Fibroblast of skin of left biceps (primary cell): ENCODE results near the gene MCM9.
"Not testable (repeated sequence)": the region's sequence is repeated elsewhere in the genome, so short reads cannot be mapped to it uniquely, and the experiment has no call there.

ENCODE experiments used
- DNase-seq, 2 experiments: peaks; one replicate each; pipeline ENCODE4 v3.0.0-alpha.2; 2013; ENCODE audit warnings: low read depth in 2 of 2

Gene MCM9

GRCh38 chr6:118893807-118894424 is 41.0 kb downstream of the MCM9 start, which contains the start of gene ASF1A:
Gene ASF1A (plus strand): TSS chr6:118894152. CDS start chr6:118894414, 262 bp downstream.
- DNase-seq: peak; percentile 97 to 98

GRCh38 chr6:118893064-118893806 is 41.7 kb downstream of the MCM9 start:
- peak; percentile 31 to 35 for DNase-seq

- DNase-seq: no peak
These were observed 42.5 kb downstream of the MCM9 start for GRCh38 chr6:118892355-118892991.

- no peak for DNase-seq
These were observed 43.8 kb downstream of the MCM9 start for GRCh38 chr6:118890997-118891790.

GRCh38 chr6:118889163-118889562 is 45.8 kb downstream of the MCM9 start:
- no peak for DNase-seq

- DNase-seq: no peak
These were observed 48.3 kb downstream of the MCM9 start for GRCh38 chr6:118886641-118887040.

- DNase-seq: no peak
These were observed 52.5 kb downstream of the MCM9 start for GRCh38 chr6:118882314-118882905.

- no peak for DNase-seq
These were observed 53.3 kb downstream of the MCM9 start for GRCh38 chr6:118881440-118882313.

GRCh38 chr6:118877806-118878205 is 57.2 kb downstream of the MCM9 start:
- no peak for DNase-seq

- no peak for DNase-seq
These were observed 58.1 kb downstream of the MCM9 start for GRCh38 chr6:118876814-118877213.

- DNase-seq: no peak
These were observed 58.8 kb downstream of the MCM9 start for GRCh38 chr6:118876198-118876597.

GRCh38 chr6:118875672-118876071 is 59.3 kb downstream of the MCM9 start:
- no peak for DNase-seq

- no peak for DNase-seq
These were observed 61.7 kb downstream of the MCM9 start for GRCh38 chr6:118873239-118873638.

- no peak for DNase-seq
These were observed 62.2 kb downstream of the MCM9 start for GRCh38 chr6:118872726-118873125.

- no peak for DNase-seq
These were observed 62.6 kb downstream of the MCM9 start for GRCh38 chr6:118872318-118872717.

GRCh38 chr6:118871331-118871730 is 63.6 kb downstream of the MCM9 start:
- DNase-seq: no peak

- no peak for DNase-seq
These were observed 64.9 kb downstream of the MCM9 start for GRCh38 chr6:118869894-118870589.

- DNase-seq: no peak
These were observed 65.6 kb downstream of the MCM9 start for GRCh38 chr6:118869350-118869749.

- not testable (repeated sequence) for DNase-seq
These were observed 66.1 kb downstream of the MCM9 start for GRCh38 chr6:118868901-118869300.

GRCh38 chr6:118867181-118867580 is 67.8 kb downstream of the MCM9 start:
- DNase-seq: no peak
